GM18951 (cell line): ENCODE results near the gene PRDM10.
"Not testable (repeated sequence)": the region's sequence is repeated elsewhere in the genome, so short reads cannot be mapped to it uniquely, and the experiment has no call there.

Experiments
- POLR2A ChIP-seq: IDR thresholded peaks from 4 replicates; pipeline ENCODE4 v1.6.1; 2011; ENCODE audit warnings: mild to moderate bottlenecking; ENCODE audit not compliant: insufficient read length, insufficient read depth; ENCODE audit errors: extremely low read depth
- in situ Hi-C: fragments of 300-500 bp; cut with MboI; formaldehyde crosslinking; loops from one replicate; pipeline ENCODE4 v1.12.0; 2022; ENCODE audit warnings: low sequenced_read_pairs, mixed read lengths, inconsistent platforms; ENCODE audit not compliant: unreplicated experiment

PRDM10 gene

GRCh38 chr11:129960216-129961214 lies 42.1 kb downstream of the PRDM10 start:
- TF ChIP-seq POLR2A, result no peak
- in situ Hi-C loops, result no loop called here

DNA sequence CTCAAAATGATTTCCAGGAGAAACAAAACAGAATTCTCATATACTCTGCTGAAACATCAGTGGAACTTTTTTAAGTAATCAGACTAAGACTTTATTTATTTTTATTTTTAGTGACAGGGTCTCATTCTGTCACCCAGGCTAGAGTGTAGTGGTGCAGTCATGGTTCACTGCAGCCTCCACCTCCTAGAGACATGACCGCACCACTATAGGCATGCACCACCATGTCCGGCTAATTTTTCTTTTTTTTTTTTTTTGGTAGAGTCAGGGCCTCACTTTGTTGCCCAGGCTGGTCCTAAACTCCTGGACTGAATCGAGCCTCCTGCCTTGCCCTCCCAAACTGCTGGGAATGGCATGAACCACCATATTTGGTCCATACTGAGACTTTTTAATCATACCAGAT lies 42.9 kb downstream of the PRDM10 start:
- in situ Hi-C loops, result no loop called here
- TF ChIP-seq POLR2A, result no peak

DNA sequence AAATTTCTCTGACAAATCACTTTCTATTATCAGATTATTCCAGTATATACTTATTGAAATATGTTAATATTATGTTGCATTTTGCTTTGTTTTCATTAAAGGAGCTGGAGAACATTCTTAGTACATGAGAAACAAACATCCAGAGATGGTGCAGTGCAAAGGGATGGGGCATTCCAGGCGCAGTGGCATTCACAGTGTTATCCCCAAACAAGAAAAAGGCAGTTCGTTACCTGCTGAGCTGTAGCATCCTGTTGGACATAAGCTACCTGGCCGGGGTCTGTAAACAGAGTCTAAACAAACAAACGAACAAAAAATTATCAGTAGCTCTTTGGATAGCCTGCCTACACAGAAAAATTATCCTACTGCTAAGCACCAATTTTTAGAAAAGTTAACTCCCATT lies 47.4 kb downstream of the PRDM10 start:
- no peak for TF ChIP-seq POLR2A
- in situ Hi-C loops, result no loop called here

DNA sequence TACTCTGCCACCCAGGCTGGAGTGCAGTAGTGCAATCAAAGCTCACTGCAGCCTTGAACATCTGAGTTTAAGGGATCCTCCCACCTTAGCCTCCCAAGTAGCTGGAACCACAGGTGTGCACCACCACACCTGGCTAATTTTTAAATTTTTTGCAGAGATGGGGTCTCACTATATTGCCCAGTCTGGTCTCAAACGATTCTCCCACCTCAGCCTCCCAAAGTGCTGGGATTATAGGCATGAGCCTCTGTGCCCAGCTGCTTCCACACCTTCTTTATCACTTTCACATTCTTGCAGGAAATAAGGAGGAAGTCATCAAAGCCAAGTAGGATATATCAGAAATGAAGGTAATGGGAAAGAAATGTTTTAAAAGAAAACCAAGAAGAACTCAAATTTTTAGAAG lies 47.9 kb downstream of the PRDM10 start:
- in situ Hi-C loops, result not testable (repeated sequence)

DNA sequence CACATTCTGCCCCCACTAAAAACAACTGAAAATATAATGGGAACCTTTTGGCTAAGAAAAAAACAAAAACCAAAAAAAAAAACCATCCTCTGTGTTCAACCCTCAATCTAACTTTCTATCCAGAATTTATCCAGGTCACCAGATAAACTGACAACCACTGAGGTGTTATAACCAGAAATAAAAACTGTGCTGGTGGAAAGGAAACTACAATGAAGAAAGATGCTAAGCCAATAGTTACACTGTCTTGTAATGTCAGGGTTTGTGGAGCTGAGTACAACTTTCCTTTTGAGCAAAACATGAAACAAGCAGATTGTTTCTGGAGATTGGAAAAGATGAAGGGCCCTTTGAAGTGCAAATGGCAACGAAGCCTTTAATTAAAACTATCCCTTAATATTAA lies 50.8 kb downstream of the PRDM10 start:
- TF ChIP-seq POLR2A, result no peak
- in situ Hi-C loops, result no loop called here

- TF ChIP-seq POLR2A, result no peak
- in situ Hi-C loops, result no loop called here
Measured at GRCh38 chr11:129951201-129951865, 51.3 kb downstream of the PRDM10 start.

DNA sequence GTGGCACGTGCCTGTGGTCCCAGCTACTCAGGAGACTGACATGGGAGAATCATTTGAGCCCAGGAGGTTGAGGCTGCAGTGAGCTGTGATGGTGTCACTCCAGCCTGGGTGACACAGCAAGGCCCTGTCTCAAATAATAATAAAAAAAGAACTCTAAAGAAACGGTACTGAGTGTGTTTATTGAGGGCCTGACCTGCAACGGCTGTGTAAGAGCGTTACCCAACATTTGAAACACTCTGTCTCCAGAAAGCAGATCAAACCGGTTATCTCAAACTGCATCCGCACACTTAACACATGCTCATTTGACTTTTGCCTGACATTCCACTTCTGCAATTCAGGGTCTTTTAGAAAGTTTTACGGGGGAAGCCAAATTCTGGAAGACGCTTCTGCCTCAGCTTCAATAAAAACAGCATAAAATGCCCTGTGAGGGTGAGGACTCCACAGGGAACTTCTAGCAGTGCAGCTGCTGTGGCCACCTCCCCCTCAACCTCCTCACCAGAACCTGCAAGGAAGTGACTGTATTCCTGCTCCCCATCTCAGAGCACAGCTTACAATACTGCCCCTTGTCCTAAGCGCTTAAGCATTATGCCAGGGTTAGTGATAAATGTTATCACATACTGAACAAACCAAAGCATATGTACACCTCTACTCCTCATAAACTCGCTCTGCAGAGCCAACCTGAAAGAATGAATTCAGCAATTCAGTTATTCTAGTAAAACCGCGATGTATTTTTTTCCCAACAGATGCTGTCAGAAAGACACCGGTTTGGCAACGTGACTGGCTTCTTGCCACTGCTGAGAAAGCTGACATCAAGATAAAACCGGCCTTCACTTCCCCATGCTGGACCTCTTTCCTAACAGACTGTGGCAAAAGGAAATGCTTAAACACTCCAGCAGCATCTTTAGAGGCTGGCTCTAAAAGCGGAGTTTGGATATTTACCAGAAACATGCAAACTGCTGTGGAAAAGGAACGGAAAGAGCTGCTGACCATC lies 52.2 kb downstream of the PRDM10 start:
- in situ Hi-C loops, result no loop called here
- no peak for TF ChIP-seq POLR2A

GRCh38 chr11:129948926-129949466 lies 53.6 kb downstream of the PRDM10 start:
- no peak for TF ChIP-seq POLR2A
- in situ Hi-C loops, result no loop called here

DNA sequence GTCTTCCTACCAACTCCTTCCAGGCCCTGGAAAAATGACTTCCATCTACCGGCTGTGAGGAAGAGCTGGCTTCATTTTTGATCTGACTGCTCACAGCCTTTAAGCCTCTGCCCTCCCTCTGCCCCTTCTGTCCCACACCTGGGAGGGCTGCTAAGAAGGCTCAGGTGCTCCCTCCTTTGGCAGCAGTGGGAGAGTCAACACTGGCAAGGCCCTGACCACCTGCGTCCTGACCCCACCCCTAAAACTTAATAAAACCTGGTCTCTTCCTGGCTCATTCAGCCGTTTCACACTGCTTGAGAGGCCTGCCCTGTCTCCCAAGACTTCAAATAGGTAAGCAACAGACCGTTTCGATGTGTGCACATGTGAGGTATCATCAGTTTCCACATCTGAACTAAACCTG lies 55.2 kb downstream of the PRDM10 start:
- no peak for TF ChIP-seq POLR2A
- in situ Hi-C loops, result no loop called here

GRCh38 chr11:129946965-129947364 lies 55.7 kb downstream of the PRDM10 start:
- TF ChIP-seq POLR2A, result no peak
- in situ Hi-C loops, result no loop called here

- in situ Hi-C loops, result no loop called here
- no peak for TF ChIP-seq POLR2A
Measured at GRCh38 chr11:129946256-129946655, 56.4 kb downstream of the PRDM10 start.

GRCh38 chr11:129945373-129945772 lies 57.3 kb downstream of the PRDM10 start:
- TF ChIP-seq POLR2A, result no peak
- in situ Hi-C loops, result no loop called here

DNA sequence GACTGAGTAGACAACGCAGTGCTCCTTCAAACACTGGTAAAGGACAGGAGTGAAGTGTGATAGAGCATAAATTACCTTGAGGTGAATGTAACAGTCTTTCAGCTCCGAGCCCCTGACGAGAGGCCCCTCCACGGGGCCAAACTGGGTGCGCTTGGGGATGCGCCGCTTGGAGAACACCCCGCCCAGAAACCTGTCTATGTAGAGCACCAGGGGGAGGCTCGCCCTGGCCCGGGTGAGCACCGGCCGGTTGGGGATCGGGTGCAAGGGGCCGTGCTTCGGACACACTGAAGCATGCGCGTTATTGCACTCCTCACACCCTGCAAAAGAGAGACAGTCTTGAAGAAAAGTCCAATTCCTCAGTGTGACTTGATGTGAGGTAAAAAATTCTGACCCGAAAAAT lies 57.9 kb downstream of the PRDM10 start:
- in situ Hi-C loops, result no loop called here
- TF ChIP-seq POLR2A, result no peak

DNA sequence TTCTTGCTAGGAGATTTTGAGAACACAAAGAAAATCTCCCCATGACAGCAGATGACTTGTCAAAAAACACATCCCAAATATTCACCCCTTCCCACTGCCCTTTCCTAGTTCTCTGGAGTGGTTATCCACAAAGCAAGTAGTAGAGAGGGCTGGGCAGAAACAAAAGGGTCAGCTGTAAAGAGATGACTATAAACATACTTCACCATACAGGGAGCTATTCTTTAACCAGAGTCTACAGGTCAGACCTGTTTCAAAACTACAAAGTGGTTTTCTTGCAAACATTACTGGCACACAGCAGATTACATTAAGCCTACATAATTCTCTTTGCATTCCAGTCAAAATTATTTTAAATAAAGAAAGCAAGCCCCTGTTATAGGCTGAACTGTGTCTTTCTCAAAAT lies 59.6 kb downstream of the PRDM10 start:
- in situ Hi-C loops, result no loop called here
- no peak for TF ChIP-seq POLR2A
